NT2/D1 (cell line): ENCODE results near the gene PDE1C.
A peak's percentile ranks its signal among the peaks of the same experiment; 100 is the strongest.

Experiments used
- DNase-seq: peaks from one replicate; pipeline ENCODE4 v3.0.0-alpha.2; 2011; ENCODE audit warnings: low read depth, low spot score
- H3K27me3 ChIP-seq: 2 replicates; pipeline ENCODE4 v1.6.0; 2011; ENCODE audit warnings: mild to moderate bottlenecking; ENCODE audit not compliant: insufficient read length, insufficient read depth
- H3K36me3 ChIP-seq: 2 replicates; pipeline ENCODE4 v1.6.1; 2011; ENCODE audit warnings: mild to moderate bottlenecking, low read length, mixed read lengths; ENCODE audit not compliant: insufficient read depth, insufficient read length
- H3K4me1 ChIP-seq: 2 replicates; pipeline ENCODE4 v1.5.1; 2011; ENCODE audit not compliant: insufficient read depth, insufficient read length
- H3K4me3 ChIP-seq: 2 replicates; pipeline ENCODE4 v1.5.1; 2011; ENCODE audit warnings: low read depth; ENCODE audit not compliant: insufficient read length
- H3K9ac ChIP-seq: 2 replicates; pipeline ENCODE4 v1.6.0; 2011; ENCODE audit warnings: low read depth; ENCODE audit not compliant: insufficient read length
- H3K9me3 ChIP-seq: 2 replicates; pipeline ENCODE4 v1.5.1; 2011; ENCODE audit warnings: mild to moderate bottlenecking, low read length; ENCODE audit not compliant: insufficient read depth
- SUZ12 ChIP-seq: IDR thresholded peaks from 2 replicates; pipeline ENCODE4 v1.6.1; 2011; ENCODE audit not compliant: insufficient read length, insufficient read depth; ENCODE audit errors: extremely low read depth
- YY1 ChIP-seq: IDR thresholded peaks from 2 replicates; pipeline ENCODE4 v1.6.1; 2011; ENCODE audit not compliant: insufficient read length, insufficient read depth
- ZNF274 ChIP-seq: IDR thresholded peaks from 2 replicates; pipeline ENCODE4 v1.6.1; 2011; ENCODE audit warnings: mild to moderate bottlenecking, low read depth, low read length

The PDE1C gene

DNA sequence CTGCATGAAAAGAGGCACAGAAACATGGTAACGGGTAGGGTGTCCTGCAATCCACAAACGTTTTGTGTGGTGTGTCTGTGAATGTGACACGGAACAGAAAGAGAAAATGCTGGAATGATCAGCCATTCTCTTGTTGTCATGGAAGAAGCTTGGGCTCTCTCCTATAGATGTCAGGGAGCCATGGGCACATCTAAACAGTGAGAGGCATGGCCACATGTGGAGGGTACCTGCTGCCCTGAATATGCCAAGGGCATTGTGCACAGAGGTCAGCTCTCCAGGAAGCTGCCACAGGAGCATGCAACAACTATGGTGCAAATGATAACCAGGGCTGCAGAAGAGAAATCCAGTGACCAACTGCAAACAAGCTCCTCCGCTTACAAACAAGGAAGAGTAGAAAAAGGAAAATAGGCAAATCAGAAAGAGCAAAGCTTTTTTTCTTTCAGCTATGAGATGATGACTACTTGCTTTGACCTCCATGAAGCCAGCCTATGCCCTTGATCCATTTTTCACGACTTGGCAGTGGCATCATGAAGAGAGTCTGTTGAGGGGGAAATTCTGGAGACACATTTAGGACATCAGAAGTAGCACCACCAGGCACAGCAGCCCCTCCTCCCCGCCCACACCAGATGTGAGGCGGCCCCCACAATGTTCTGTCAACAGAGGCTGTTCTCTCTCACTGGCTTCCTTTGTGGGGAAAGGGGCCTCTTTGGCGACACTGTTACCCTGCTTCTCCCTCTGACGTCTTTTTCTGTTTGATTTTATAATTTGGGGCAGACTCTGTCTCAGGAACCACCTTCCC is 4.8 kb upstream of the PDE1C start:
- no peak for DNase-seq
- TF ChIP-seq SUZ12 = no peak
- no peak for TF ChIP-seq ZNF274
- TF ChIP-seq YY1 = no peak
- Histone ChIP-seq H3K4me3 (no peak overlapping the region), H3K4me1 (no peaks in the 10 kb centered on the region), H3K9me3 (no peaks in the 10 kb centered on the region), H3K9ac (no peak overlapping the region), H3K27me3 (peaks cover 36% of the 10 kb centered on the region), H3K36me3 (no peaks in the 10 kb centered on the region)

DNA sequence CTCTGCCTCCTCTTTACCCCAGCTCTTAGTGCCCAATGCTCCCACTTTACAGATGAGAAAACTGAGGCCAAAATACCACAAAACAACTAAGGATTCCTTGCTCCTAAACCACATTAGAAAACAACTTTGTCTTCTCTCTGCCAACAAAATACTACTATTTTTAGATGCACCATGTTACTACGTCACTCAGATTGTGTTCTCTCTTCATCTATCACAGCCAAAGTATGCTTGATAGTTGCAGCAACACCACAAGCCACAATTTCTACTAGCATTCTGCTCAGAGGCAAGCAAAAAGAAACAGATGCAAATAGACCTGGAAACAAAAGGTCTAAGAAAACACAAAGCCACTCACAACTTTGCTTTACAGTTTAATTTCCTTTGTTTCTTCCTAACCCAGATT is 3.3 kb upstream of the PDE1C start:
- Histone ChIP-seq H3K9ac (no peak overlapping the region), H3K27me3 (peaks cover 51% of the 10 kb centered on the region), H3K4me1 (no peaks in the 10 kb centered on the region), H3K4me3 (no peak overlapping the region), H3K36me3 (no peaks in the 10 kb centered on the region), H3K9me3 (no peaks in the 10 kb centered on the region)
- TF ChIP-seq YY1 (no peak), ZNF274 (no peak), SUZ12 (no peak)
- no peak for DNase-seq

DNA sequence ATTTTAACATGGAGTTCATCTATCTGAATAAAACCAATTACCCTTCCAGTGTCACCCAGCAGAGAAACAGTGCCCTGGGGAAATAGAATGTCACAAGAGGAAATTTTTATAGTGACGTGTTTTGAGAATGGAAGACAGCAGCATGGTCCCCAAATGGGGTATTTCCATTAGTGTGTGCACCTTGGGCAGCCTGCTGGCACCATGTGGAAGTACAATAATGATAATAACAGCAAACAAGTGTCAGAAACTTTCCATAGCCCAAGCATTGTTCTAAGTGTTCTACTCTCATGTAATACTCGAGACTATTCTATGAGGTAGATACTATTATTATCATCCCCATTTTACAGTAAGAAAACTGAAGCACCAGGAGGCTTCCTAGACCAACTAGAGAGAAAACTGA is 2.2 kb upstream of the PDE1C start:
- H3K9me3 ChIP-seq = no peaks in the 10 kb centered on the region
- H3K9ac ChIP-seq = no peak overlapping the region
- no peaks in the 10 kb centered on the region for H3K36me3 ChIP-seq
- TF ChIP-seq YY1 (no peak), ZNF274 (no peak)
- H3K27me3 ChIP-seq = peaks cover 62% of the 10 kb centered on the region
- no peak overlapping the region for H3K4me3 ChIP-seq
- DNase-seq = no peak
- H3K4me1 ChIP-seq = no peaks in the 10 kb centered on the region

DNA sequence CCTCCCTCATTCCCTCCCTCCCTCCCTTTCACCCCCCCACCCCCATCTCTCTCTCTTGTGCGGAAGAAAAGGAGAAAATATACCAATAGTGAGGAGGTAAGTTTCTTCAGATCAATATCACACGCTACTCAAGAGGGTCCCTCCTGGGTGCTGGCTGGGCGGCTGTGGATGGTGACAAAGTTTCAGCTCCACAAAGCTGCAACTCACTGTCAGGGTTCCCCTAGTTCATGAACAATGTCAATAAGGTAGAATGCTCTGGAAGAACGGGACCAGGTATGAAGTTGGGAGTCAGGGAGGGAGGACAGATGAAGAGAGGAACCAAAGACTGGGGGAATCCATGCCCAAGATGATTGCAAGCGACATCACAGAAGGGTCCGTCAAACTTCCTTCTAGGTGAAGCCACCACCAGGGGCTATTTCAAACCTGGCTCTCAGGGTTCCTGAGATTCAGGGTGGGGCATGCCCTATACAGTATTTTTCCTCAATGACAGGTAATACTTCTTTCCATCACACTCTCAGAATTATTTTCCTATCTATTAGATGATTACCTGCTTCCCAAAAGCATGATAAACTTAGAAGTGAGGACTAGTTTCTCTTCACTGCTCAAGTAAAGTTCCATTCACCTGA is 1.4 kb upstream of the PDE1C start:
- Histone ChIP-seq H3K4me3 (peak overlapping the region; percentile 71), H3K9ac (no peak overlapping the region), H3K27me3 (peaks cover 70% of the 10 kb centered on the region), H3K36me3 (no peaks in the 10 kb centered on the region), H3K9me3 (no peaks in the 10 kb centered on the region), H3K4me1 (no peaks in the 10 kb centered on the region)
- TF ChIP-seq SUZ12 = no peak
- no peak for TF ChIP-seq ZNF274
- no peak for TF ChIP-seq YY1
- no peak for DNase-seq

DNA sequence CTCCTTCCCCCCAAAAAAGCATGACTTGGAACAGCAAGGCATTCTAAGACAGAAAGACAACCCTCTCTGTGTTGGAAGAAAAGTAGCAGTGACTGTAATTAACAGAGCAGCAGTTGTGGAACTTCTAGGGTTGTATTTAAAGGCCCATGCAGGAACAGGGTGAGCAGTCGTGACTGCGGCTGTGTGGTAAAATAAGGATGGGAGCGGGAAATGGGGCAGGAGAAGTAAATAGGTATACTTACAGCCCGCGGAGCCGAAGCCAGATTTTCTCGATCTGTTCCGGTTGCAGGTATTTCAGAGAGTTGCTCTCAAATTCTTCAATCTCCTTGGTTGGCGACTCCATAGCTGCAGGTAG is 179 bp downstream of the PDE1C start:
- Histone ChIP-seq H3K9me3 (no peaks in the 10 kb centered on the region), H3K27me3 (peaks cover 74% of the 10 kb centered on the region), H3K9ac (no peak overlapping the region), H3K36me3 (no peaks in the 10 kb centered on the region), H3K4me1 (no peaks in the 10 kb centered on the region), H3K4me3 (peak overlapping the region; percentile 71)
- TF ChIP-seq ZNF274 = no peak
- TF ChIP-seq SUZ12 = peak; percentile 34
- peak; percentile 20 for DNase-seq

DNA sequence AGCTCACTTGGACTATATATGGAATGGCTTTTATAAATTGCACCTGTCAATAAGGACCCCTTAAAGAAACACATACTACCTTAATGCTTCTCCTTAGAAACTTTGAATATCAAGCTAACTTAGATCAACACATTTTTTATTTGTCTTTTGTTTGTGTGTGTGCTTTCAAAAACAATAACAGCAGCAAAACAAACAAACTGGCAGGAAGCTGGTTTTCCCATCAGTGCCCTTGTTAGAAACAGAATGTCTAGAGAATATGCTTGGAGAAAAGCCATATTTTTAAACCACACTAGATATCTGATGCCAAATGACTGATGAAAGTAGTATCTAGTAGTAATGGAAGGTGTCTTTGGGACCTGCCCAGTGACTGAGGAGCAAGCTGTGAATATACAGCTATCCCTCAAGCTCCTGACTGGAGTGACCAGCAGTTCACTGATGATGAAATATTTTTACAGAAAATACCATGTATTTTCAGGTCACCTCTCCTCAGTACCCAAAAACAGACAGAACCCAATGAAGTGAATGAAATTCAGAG is 1.0 kb downstream of the PDE1C start:
- Histone ChIP-seq H3K4me3 (no peak overlapping the region), H3K27me3 (peaks cover 68% of the 10 kb centered on the region)
- TF ChIP-seq SUZ12 (no peak), ZNF274 (no peak), YY1 (no peak)

DNA sequence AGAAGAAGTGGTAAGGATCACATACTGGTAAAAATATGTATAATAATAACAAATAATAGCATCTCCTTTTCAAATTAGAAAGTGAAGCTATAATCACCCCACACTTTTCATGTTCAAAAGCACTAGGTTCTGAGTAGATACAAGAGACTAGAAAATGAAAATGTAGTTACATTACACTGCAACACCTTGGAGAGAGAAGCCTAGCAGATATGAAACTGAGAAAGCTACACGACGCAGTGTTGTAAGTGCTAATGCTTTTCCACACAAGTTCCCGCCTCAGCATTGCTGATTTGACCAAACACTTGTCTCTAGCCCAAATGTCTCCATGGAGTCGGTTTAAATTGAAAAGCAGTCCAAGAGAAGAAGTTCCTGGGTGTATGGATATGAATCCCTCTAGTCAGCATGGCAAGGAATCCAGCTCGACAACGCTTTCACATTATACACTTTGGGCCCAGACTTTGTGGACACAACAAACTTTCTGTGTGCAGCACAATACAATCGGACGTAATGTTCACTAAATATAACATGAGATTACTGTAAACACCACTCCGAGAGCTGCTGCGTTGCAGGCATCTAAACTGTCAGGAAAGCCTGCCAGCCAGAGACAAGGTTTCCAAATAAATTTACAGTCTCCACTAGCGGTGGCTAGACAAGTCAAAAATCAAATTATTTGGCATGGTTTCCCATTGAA is 1.7 kb downstream of the PDE1C start:
- no peak for DNase-seq
- Histone ChIP-seq H3K9me3 (no peaks in the 10 kb centered on the region), H3K9ac (no peak overlapping the region), H3K4me1 (no peaks in the 10 kb centered on the region), H3K27me3 (peaks cover 67% of the 10 kb centered on the region), H3K36me3 (no peaks in the 10 kb centered on the region), H3K4me3 (no peak overlapping the region)
- no peak for TF ChIP-seq ZNF274
- no peak for TF ChIP-seq SUZ12
- TF ChIP-seq YY1 = no peak

More for the DNA sequence above, 1.0 kb downstream of the PDE1C start:
- no peaks in the 10 kb centered on the region for H3K36me3 ChIP-seq
- no peaks in the 10 kb centered on the region for H3K4me1 ChIP-seq
- H3K9ac ChIP-seq = no peak overlapping the region
- H3K9me3 ChIP-seq = no peaks in the 10 kb centered on the region
- no peak for DNase-seq
